NT2/D1 (cell line): ENCODE data around the gene TLE4.

Experiments used
- YY1 ChIP-seq: IDR thresholded peaks from 2 replicates; pipeline ENCODE4 v1.6.1; 2011; ENCODE audit not compliant: insufficient read length, insufficient read depth
- ZNF274 ChIP-seq: IDR thresholded peaks from 2 replicates; pipeline ENCODE4 v1.6.1; 2011; ENCODE audit warnings: mild to moderate bottlenecking, low read depth, low read length

GRCh38 chr9:79592726-79593493 is 21.1 kb downstream of the TLE4 start:
- no peak for TF ChIP-seq YY1
- no peak for TF ChIP-seq ZNF274
